CD4-positive, alpha-beta T cell (primary cell): Measurements from ENCODE around the gene EXD3. TPM values are rescaled to one million over a fixed set of nuclear protein-coding genes. Genes with fewer than 3 reads are reported as not detected.
A peak's percentile ranks its signal among the peaks of the same experiment; 100 is the strongest.

Source experiments
- ATAC-seq: fragments of 200-7000 bp; cut with Tn5 transposase; one replicate; pipeline ENCODE4 v1.10.0; 2022; ENCODE audit warnings: mild to moderate bottlenecking; ENCODE audit not compliant: poor library complexity
- CTCF ChIA-PET: fragments of 350-600 bp; sonication (Branson Sonifier 250); formaldehyde crosslinking; loops from one replicate; lab custom pipeline; 2021; ENCODE audit warnings: antibody characterized with exemption, inconsistent platforms; lab: Charles Lee
- POLR2A ChIA-PET: fragments of 350-600 bp; sonication (Branson Sonifier 250); formaldehyde crosslinking; loops from one replicate; lab custom pipeline; 2021; ENCODE audit warnings: antibody characterized with exemption, inconsistent platforms; lab: Charles Lee
- DNase-seq, 14 experiments: peaks; one replicate each; pipeline ENCODE4 v3.0.0-alpha.2; 2013 to 2020; ENCODE audit warnings: mixed read lengths in 2 of 14
- H3K27ac ChIP-seq, 2 donors: one replicate each; pipeline versions ENCODE4 v1.5.1 to v1.7.0; 2013; ENCODE audit warnings: low read length in 2 of 2, low read depth in 1 of 2, mild to moderate bottlenecking in 1 of 2
- H3K27me3 ChIP-seq, 2 experiments: 1 replicate in 1 of 2; 2 replicates in 1 of 2; pipeline versions ENCODE4 v1.6.1 to v1.7.0; 2013; ENCODE audit warnings: low read length in 2 of 2, control low read depth in 1 of 2, mild to moderate bottlenecking in 1 of 2, moderate library complexity in 1 of 2; ENCODE audit not compliant: insufficient read depth in 2 of 2, control insufficient read depth in 1 of 2
- H3K36me3 ChIP-seq: one replicate; pipeline ENCODE4 v1.6.1; 2013; ENCODE audit warnings: low read length, control low read depth; ENCODE audit not compliant: insufficient read depth
- H3K4me1 ChIP-seq: one replicate; pipeline ENCODE4 v1.6.1; 2013; ENCODE audit warnings: low read length, control low read depth; ENCODE audit not compliant: insufficient read depth
- H3K4me3 ChIP-seq: one replicate; pipeline ENCODE4 v1.5.1; 2013; ENCODE audit warnings: mild to moderate bottlenecking, low read length, moderate library complexity
- H3K9me3 ChIP-seq, 2 experiments: 1 replicate in 1 of 2; 2 replicates in 1 of 2; pipeline versions ENCODE4 v1.6.1 to v1.7.0; 2013; ENCODE audit warnings: low read length in 2 of 2, mild to moderate bottlenecking in 2 of 2, control low read depth in 1 of 2, moderate library complexity in 1 of 2; ENCODE audit not compliant: control insufficient read depth in 1 of 2, insufficient read depth in 1 of 2
- H3K27ac Mint-ChIP-seq: one replicate; pipeline ENCODE4 v1.8.0; 2020; ENCODE audit warnings: mixed read lengths
- H3K27me3 Mint-ChIP-seq: one replicate; pipeline ENCODE4 v1.8.0; 2021; ENCODE audit warnings: mixed read lengths
- H3K36me3 Mint-ChIP-seq: one replicate; pipeline ENCODE4 v1.8.0; 2021; ENCODE audit warnings: low read depth, mixed read lengths
- H3K4me1 Mint-ChIP-seq: one replicate; pipeline ENCODE4 v1.8.0; 2021; ENCODE audit warnings: low read depth, mixed read lengths
- H3K4me3 Mint-ChIP-seq: one replicate; pipeline ENCODE4 v1.8.0; 2020; ENCODE audit warnings: mild to moderate bottlenecking, mixed read lengths
- H3K9me3 Mint-ChIP-seq: one replicate; pipeline ENCODE4 v1.8.0; 2020; ENCODE audit warnings: mixed read lengths
- CTCF ChIP-seq: fragments of 200-600 bp; IDR thresholded peaks from one replicate; pipeline ENCODE4 v1.8.0; 2022; ENCODE audit warnings: antibody characterized with exemption, mild to moderate bottlenecking
- intact Hi-C, 2 experiments: fragments of 100-400 bp; cut with DNase I in 1 of 2; cut with micrococcal nuclease in 1 of 2; formaldehyde crosslinking; loops; one replicate each; pipeline versions ENCODE4 v1.15.1 to v1.9.0; 2023 to 2025; cut with DNase I, micrococcal nuclease
- total RNA-seq, 174 experiments: library from RNA in 2 of 174; stranded (reverse) in 2 of 174; gene quantifications; one replicate each; pipeline ENCODE4 v1.2.3 and lab custom pipeline; 2021 to 2026

EXD3 gene
- total RNA-seq, 2 experiments from 2014 or later, result 14.9 to 16.9 TPM

- POLR2A ChIA-PET, result interaction anchor here (0.5 kb wide), 1 partner anchor 19 kb away, joined by 3 read pairs; no protein-coding TSS in a partner anchor
- Mint-ChIP-seq H3K27me3 (peaks cover 5% of the 10 kb centered on the region), H3K36me3 (peaks cover 7% of the 10 kb centered on the region), H3K4me3 (no peak overlapping the region), H3K9me3 (no peaks in the 10 kb centered on the region), H3K27ac (no peak overlapping the region), H3K4me1 (no peaks in the 10 kb centered on the region)
- peaks cover 29% of the 10 kb centered on the region for H3K4me1 ChIP-seq
- no peak overlapping the region for H3K27ac ChIP-seq
- H3K27me3 ChIP-seq, result peaks cover 0 to 10% of the 10 kb centered on the region in 2 experiments
- CTCF ChIA-PET, result interaction anchor here (2.0 kb wide), 1 partner anchor 105 kb away, joined by 5 read pairs; the partner anchor contains the start of gene NRARP
- no peak overlapping the region for H3K4me3 ChIP-seq
- DNase-seq, result peak; percentile 42 to 82 (median 68)
- H3K9me3 ChIP-seq, result no peaks in the 10 kb centered on the region
- peak; percentile 65 for TF ChIP-seq CTCF
- peaks cover 3% of the 10 kb centered on the region for H3K36me3 ChIP-seq
- intact Hi-C loops, result loop anchor here (2.0 to 5.0 kb wide), 3 partner anchors 104 to 415 kb away; partner anchors contain the start of genes NRARP (in 1 of the 2) and PAXX (in 1 of the 2)
- ATAC-seq, result peak; percentile 99
These were observed 15.9 kb downstream of the EXD3 start for GRCh38 chr9:137406876-137407589.

- no peaks in the 10 kb centered on the region for H3K9me3 ChIP-seq
- no peak overlapping the region for H3K27ac Mint-ChIP-seq
- no peak for ATAC-seq
- H3K4me1 Mint-ChIP-seq, result no peaks in the 10 kb centered on the region
- no peak overlapping the region for H3K4me3 Mint-ChIP-seq
- H3K36me3 Mint-ChIP-seq, result peaks cover 8% of the 10 kb centered on the region
- no peaks in the 10 kb centered on the region for H3K9me3 Mint-ChIP-seq
- H3K27me3 Mint-ChIP-seq, result peaks cover 5% of the 10 kb centered on the region
- H3K27ac ChIP-seq, result no peak overlapping the region
- peaks cover 0 to 10% of the 10 kb centered on the region in 2 experiments for H3K27me3 ChIP-seq
- POLR2A ChIA-PET, result interaction anchor here (0.5 kb wide), 1 partner anchor 19 kb away, joined by 3 read pairs; no protein-coding TSS in a partner anchor
- CTCF ChIA-PET, result no interaction called here
- peaks cover 22% of the 10 kb centered on the region for H3K4me1 ChIP-seq
- peaks cover 3% of the 10 kb centered on the region for H3K36me3 ChIP-seq
- TF ChIP-seq CTCF, result no peak
- intact Hi-C loops, result loop anchor here (2.0 to 5.0 kb wide), 3 partner anchors 103 to 414 kb away; partner anchors contain the start of genes NRARP (in 1 of the 2) and PAXX (in 1 of the 2)
- no peak for DNase-seq
- no peak overlapping the region for H3K4me3 ChIP-seq
These were observed 16.7 kb downstream of the EXD3 start for GRCh38 chr9:137406085-137406760.

GRCh38 chr9:137405677-137406081 is 17.3 kb downstream of the EXD3 start:
- peaks cover 5% of the 10 kb centered on the region for H3K27me3 Mint-ChIP-seq
- DNase-seq (no peak), ATAC-seq (no peak)
- Histone ChIP-seq H3K4me3 (no peak overlapping the region), H3K4me1 (peaks cover 16% of the 10 kb centered on the region), H3K27ac (no peak overlapping the region), H3K27me3 (peaks cover 0 to 10% of the 10 kb centered on the region in 2 experiments), H3K36me3 (peaks cover 3% of the 10 kb centered on the region), H3K9me3 (no peaks in the 10 kb centered on the region)
- no peak overlapping the region for H3K4me3 Mint-ChIP-seq
- intact Hi-C loops, result loop anchor here (2.0 to 5.0 kb wide), 3 partner anchors 103 to 413 kb away; partner anchors contain the start of genes NRARP (in 1 of the 2) and PAXX (in 1 of the 2)
- peaks cover 8% of the 10 kb centered on the region for H3K36me3 Mint-ChIP-seq
- no peak overlapping the region for H3K27ac Mint-ChIP-seq
- CTCF ChIA-PET, result no interaction called here
- TF ChIP-seq CTCF, result no peak
- H3K9me3 Mint-ChIP-seq, result no peaks in the 10 kb centered on the region
- no peaks in the 10 kb centered on the region for H3K4me1 Mint-ChIP-seq
- POLR2A ChIA-PET, result no interaction called here
